Measurements from ENCODE around the gene RRP8. TPM values are rescaled to one million over a fixed set of nuclear protein-coding genes. Genes with fewer than 3 reads are reported as not detected.

The RRP8 gene
- total RNA-seq, 1 donor from 2014 or later: 17.8 TPM

GRCh38 chr11:6625156-6625831, 21.9 kb upstream of the RRP8 start:
- no peak for TF ChIP-seq CTCF (IDR thresholded peaks at IDR 0.05)
- Mint-ChIP-seq H3K27me3 (ENCODE audit: unreplicated experiment) (no peaks in the 10 kb centered on the region), H3K27ac (ENCODE audit: unreplicated experiment) (no peak overlapping the region), H3K4me3 (ENCODE audit: unreplicated experiment) (no peak overlapping the region), H3K9me3 (ENCODE audit: unreplicated experiment) (no peaks in the 10 kb centered on the region), H3K36me3 (ENCODE audit: unreplicated experiment) (peaks cover 23% of the 10 kb centered on the region), H3K4me1 (ENCODE audit: unreplicated experiment) (no peaks in the 10 kb centered on the region)
- peak; percentile 49 for DNase-seq (ENCODE audit: extremely low spot score, unreplicated experiment)

GRCh38 chr11:6623391-6624363, 20.3 kb upstream of the RRP8 start:
- TF ChIP-seq CTCF (IDR thresholded peaks at IDR 0.05): no peak
- no peak overlapping the region for H3K4me3 Mint-ChIP-seq (ENCODE audit: unreplicated experiment)
- H3K27ac Mint-ChIP-seq (ENCODE audit: unreplicated experiment): no peak overlapping the region

GRCh38 chr11:6622261-6623171, 19.1 kb upstream of the RRP8 start:
- Mint-ChIP-seq H3K27ac (ENCODE audit: unreplicated experiment) (no peak overlapping the region), H3K4me3 (ENCODE audit: unreplicated experiment) (no peak overlapping the region), H3K27me3 (ENCODE audit: unreplicated experiment) (no peaks in the 10 kb centered on the region), H3K9me3 (ENCODE audit: unreplicated experiment) (no peaks in the 10 kb centered on the region), H3K4me1 (ENCODE audit: unreplicated experiment) (no peaks in the 10 kb centered on the region), H3K36me3 (ENCODE audit: unreplicated experiment) (peaks cover 18% of the 10 kb centered on the region)
- no peak for DNase-seq (ENCODE audit: extremely low spot score, unreplicated experiment)
- no peak for TF ChIP-seq CTCF (IDR thresholded peaks at IDR 0.05)

More at GRCh38 chr11:6623391-6624363, 20.3 kb upstream of the RRP8 start:
- Mint-ChIP-seq H3K36me3 (ENCODE audit: unreplicated experiment) (peaks cover 19% of the 10 kb centered on the region), H3K9me3 (ENCODE audit: unreplicated experiment) (no peaks in the 10 kb centered on the region), H3K27me3 (ENCODE audit: unreplicated experiment) (no peaks in the 10 kb centered on the region), H3K4me1 (ENCODE audit: unreplicated experiment) (no peaks in the 10 kb centered on the region)
- DNase-seq (ENCODE audit: extremely low spot score, unreplicated experiment): peak; percentile 69

- DNase-seq (ENCODE audit: extremely low spot score, unreplicated experiment): no peak
- no peaks in the 10 kb centered on the region for H3K27me3 Mint-ChIP-seq (ENCODE audit: unreplicated experiment)
- no peak overlapping the region for H3K4me3 Mint-ChIP-seq (ENCODE audit: unreplicated experiment)
- peaks cover 12% of the 10 kb centered on the region for H3K36me3 Mint-ChIP-seq (ENCODE audit: unreplicated experiment)
- peak overlapping the region; percentile 57 for H3K27ac Mint-ChIP-seq (ENCODE audit: unreplicated experiment)
- no peaks in the 10 kb centered on the region for H3K4me1 Mint-ChIP-seq (ENCODE audit: unreplicated experiment)
- no peaks in the 10 kb centered on the region for H3K9me3 Mint-ChIP-seq (ENCODE audit: unreplicated experiment)
- TF ChIP-seq CTCF (IDR thresholded peaks at IDR 0.05): no peak
Observed at GRCh38 chr11:6621711-6622211, 18.3 kb upstream of the RRP8 start.
